Measurements from ENCODE around the gene SLC16A8. TPM values are rescaled to one million over a fixed set of nuclear protein-coding genes. Genes with fewer than 3 reads are reported as not detected.

The SLC16A8 gene
- total RNA-seq, 2 donors from 2014 or later = 0.28 TPM; not detected in 1

DNA sequence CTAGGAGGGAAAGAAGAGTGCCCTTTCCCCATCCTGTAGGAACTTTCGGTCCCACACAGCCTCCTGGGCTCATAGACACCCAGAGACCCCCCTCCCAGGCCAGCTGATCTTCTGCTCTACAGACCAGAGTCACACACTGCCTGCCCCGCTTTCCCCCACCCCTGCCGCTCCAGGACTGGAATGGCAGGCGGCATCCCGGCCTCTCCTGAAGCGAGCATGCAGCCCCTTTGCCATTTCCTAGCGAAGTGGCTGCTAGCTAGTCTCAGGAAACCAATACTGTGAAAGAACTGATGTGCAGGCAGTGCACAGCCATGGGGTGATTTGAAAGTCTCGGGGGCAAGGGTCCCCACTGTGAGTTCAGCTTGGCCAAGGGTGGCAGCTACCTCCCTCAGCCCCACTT is 18.4 kb downstream of the SLC16A8 start:
- H3K36me3 ChIP-seq = peaks cover 26% of the 10 kb centered on the region
- H3K9me3 ChIP-seq = no peaks in the 10 kb centered on the region
- no peaks in the 10 kb centered on the region for H3K27me3 ChIP-seq
- DNase-seq (ENCODE audit: low spot score) = no peak
- no peak overlapping the region for H3K4me3 ChIP-seq
- peaks cover 0 to 31% of the 10 kb centered on the region in 2 donors for H3K4me1 ChIP-seq
- no peak overlapping the region for H3K27ac ChIP-seq
- TF ChIP-seq CTCF (IDR thresholded peaks at IDR 0.05) = no peak

- no peaks in the 10 kb centered on the region for H3K9me3 ChIP-seq
- H3K4me1 ChIP-seq = peaks cover 0 to 9% of the 10 kb centered on the region in 2 donors
- H3K4me3 ChIP-seq = no peak overlapping the region
- peaks cover 33% of the 10 kb centered on the region for H3K36me3 ChIP-seq
- no peak for TF ChIP-seq CTCF (IDR thresholded peaks at IDR 0.05)
- peak overlapping the region; percentile 59 for H3K27ac ChIP-seq
- H3K27me3 ChIP-seq = no peaks in the 10 kb centered on the region
- DNase-seq (ENCODE audit: low spot score) = peak; percentile 71
These were observed 21.2 kb downstream of the SLC16A8 start for GRCh38 chr22:38062791-38063190.

DNA sequence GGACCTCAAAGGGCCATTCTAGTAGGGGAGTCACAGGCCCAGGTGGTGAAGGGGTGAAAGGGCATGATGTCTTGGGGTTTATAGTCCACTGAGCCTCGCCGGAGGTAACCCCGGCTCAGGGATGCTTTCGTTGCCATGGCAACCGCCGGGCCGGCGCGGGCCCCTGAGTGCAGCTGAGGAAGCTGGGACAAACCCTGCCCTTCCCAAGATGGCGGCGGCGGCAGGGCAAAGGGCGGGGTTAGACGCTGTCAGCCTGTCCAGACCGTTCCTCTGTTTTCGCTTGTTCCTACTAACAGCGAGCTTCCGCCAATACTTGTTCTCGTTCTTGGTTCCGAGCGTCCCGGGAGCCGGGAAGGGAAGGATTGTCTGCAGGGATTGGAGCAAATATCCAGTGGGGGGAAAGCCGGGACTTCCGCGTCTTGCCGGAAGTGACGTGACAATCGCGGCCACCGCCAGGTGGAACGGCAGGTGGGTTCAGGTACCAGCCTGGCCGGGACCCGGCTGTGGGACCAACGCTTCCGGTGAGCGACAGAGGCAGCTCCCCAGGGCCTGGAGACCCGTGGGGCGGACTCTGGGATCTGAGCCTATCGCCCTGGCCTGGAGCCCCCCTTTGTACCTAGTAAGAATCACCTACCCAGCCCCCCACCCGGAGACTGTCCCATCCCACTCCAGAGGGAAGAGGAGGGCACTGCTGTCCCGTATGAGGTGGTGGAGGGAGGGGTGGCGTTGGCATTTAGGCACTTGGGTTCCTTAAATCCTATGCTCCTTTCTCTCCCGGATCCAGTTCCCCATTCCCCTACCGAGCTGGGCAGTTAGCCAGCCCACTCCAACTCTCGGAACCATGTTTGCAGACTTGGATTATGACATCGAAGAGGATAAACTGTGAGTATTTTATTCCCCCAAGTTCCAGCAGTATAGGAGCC is 26.8 kb downstream of the SLC16A8 start, which contains the start of gene PICK1:
Gene PICK1 (plus strand): TSS at position 436 of the 923 bp plus-strand sequence. CDS start 406 bp downstream, at position 842.
- Histone ChIP-seq H3K9me3 (no peaks in the 10 kb centered on the region), H3K27ac (peak within 1 kb of the TSS; percentile 81 to 85), H3K4me1 (peaks cover 0 to 21% of the 10 kb centered on the region in 2 donors), H3K36me3 (peaks cover 8% of the 10 kb centered on the region), H3K4me3 (peak within 1 kb of the TSS; percentile 62 to 63), H3K27me3 (no peaks in the 10 kb centered on the region)
- TF ChIP-seq CTCF (IDR thresholded peaks at IDR 0.05) = no peak
- peak; percentile 92 for DNase-seq (ENCODE audit: low spot score)

GRCh38 chr22:38051900-38052862 is 31.8 kb downstream of the SLC16A8 start:
- TF ChIP-seq CTCF (IDR thresholded peaks at IDR 0.05) = peak; percentile 51 to 91
- no peaks in the 10 kb centered on the region for H3K9me3 ChIP-seq
- DNase-seq (ENCODE audit: low spot score) = peak; percentile 82
- no peaks in the 10 kb centered on the region for H3K36me3 ChIP-seq
- no peak overlapping the region for H3K27ac ChIP-seq
- no peak overlapping the region for H3K4me3 ChIP-seq
- H3K27me3 ChIP-seq = no peaks in the 10 kb centered on the region
- peaks cover 0 to 15% of the 10 kb centered on the region in 2 donors for H3K4me1 ChIP-seq

- Histone ChIP-seq H3K27me3 (no peaks in the 10 kb centered on the region), H3K36me3 (no peaks in the 10 kb centered on the region), H3K4me3 (no peak overlapping the region), H3K4me1 (peaks cover 0 to 8% of the 10 kb centered on the region in 2 donors), H3K9me3 (no peaks in the 10 kb centered on the region), H3K27ac (no peak overlapping the region)
- DNase-seq (ENCODE audit: low spot score) = no peak
- TF ChIP-seq CTCF (IDR thresholded peaks at IDR 0.05) = no peak
These were observed 32.7 kb downstream of the SLC16A8 start for GRCh38 chr22:38051261-38051660.

Measured in right atrium auricular region (tissue), 2 donors.